Measurements from ENCODE around the gene SDK2. TPM values are rescaled to one million over a fixed set of nuclear protein-coding genes. Genes with fewer than 3 reads are reported as not detected.

Gene SDK2
- total and polyA plus RNA-seq, 2 of the 8 experiments (the other 6 are each of a cell fraction or from before 2014, with no cell fraction given), result 3.9 to 4.1 TPM

GRCh38 chr17:73354423-73355284 is 289.6 kb downstream of the SDK2 start:
- FAIRE-seq (no peak), DNase-seq (ENCODE audit: low read depth in 1 of 2, low spot score in 2 of 2) (no peak)
- H3K9ac ChIP-seq (replicated peaks in 1 of 4; ENCODE audit: extremely low read depth in 1 of 4, low read depth in 3 of 4, low read length in 3 of 4), result no peak overlapping the region
- no peaks in the 10 kb centered on the region for H3K79me1 ChIP-seq (ENCODE audit: low read depth, low read length)
- H3K14ac ChIP-seq (ENCODE audit: insufficient read length), result no peak overlapping the region
- H3K9me3 ChIP-seq (ENCODE audit: insufficient read depth in 2 of 2, low read depth in 1 of 2, low read length in 1 of 2), result no peaks in the 10 kb centered on the region
- H3K4me3 ChIP-seq (ENCODE audit: extremely low read depth in 1 of 4, insufficient read depth in 2 of 4, low read depth in 3 of 4, low read length in 4 of 4), result no peak overlapping the region
- H3K56ac ChIP-seq (replicated peaks; ENCODE audit: insufficient read length, low read depth, low read length), result no peak overlapping the region
- H2BK15ac ChIP-seq (ENCODE audit: low read length), result peak overlapping the region; percentile 46; the same call in 1 of the 2 replicates
- no peak overlapping the region for H4K91ac ChIP-seq (replicated peaks; ENCODE audit: insufficient read length, low read length)
- no peak overlapping the region for H3K4ac ChIP-seq (replicated peaks; ENCODE audit: insufficient read length, low read depth, low read length)
- ChIA-PET CTCF (ENCODE audit: partially characterized antibody) (interaction anchor here (0.7 to 2.7 kb wide), 8 partner anchors 7 to 165 kb away, joined by 3 to 11 read pairs (median 4); no protein-coding TSS in a partner anchor), POLR2A (ENCODE audit: partially characterized antibody) (interaction anchor here (0.6 to 2.3 kb wide), 3 partner anchors 12 to 42 kb away, joined by 3 to 10 read pairs (median 3); no protein-coding TSS in a partner anchor)
- no peak overlapping the region for H2BK12ac ChIP-seq (ENCODE audit: low read depth, low read length)
- H3K27ac ChIP-seq (ENCODE audit: low read depth, low read length), result no peak overlapping the region
- H4K5ac ChIP-seq (ENCODE audit: insufficient read length, low read depth, low read length), result no peak overlapping the region
- H2BK20ac ChIP-seq (ENCODE audit: low read length), result no peak overlapping the region
- no peak overlapping the region for H2BK120ac ChIP-seq (replicated peaks; ENCODE audit: low read depth, low read length)
- H2BK5ac ChIP-seq (ENCODE audit: low read depth, low read length), result peak overlapping the region; percentile 21; the same call in 1 of the 2 replicates
- no peaks in the 10 kb centered on the region for H3K23me2 ChIP-seq (ENCODE audit: low read depth, low read length)
- no peak overlapping the region for H3K4me2 ChIP-seq (ENCODE audit: insufficient read depth in 1 of 2, low read depth in 2 of 2, low read length in 2 of 2)
- H4K8ac ChIP-seq (ENCODE audit: extremely low read depth, insufficient read depth, low read length), result peak overlapping the region; percentile 74
- no peak overlapping the region for H3K23ac ChIP-seq (ENCODE audit: insufficient read length)
- no peaks in the 10 kb centered on the region; a peak in 1 of 7 replicates for H3K27me3 ChIP-seq (replicated peaks in 1 of 4; ENCODE audit: control insufficient read depth in 3 of 4, extremely low read depth in 1 of 4, insufficient read depth in 3 of 4, low read length in 3 of 4)
- no peak overlapping the region for H2AK5ac ChIP-seq (ENCODE audit: low read depth, low read length)
- peaks cover 0 to 7% (median 4%) of the 10 kb centered on the region in 4 experiments; a peak in 5 of 7 replicates for H3K4me1 ChIP-seq (replicated peaks in 1 of 4; ENCODE audit: control insufficient read depth in 3 of 4, insufficient read depth in 4 of 4, low read length in 3 of 4)
- WGBS, 2 experiments (ENCODE audit: extremely low coverage in 1 of 2, insufficient coverage in 1 of 2, insufficient read length in 1 of 2, insufficient replicate concordance in 2 of 2, low coverage in 1 of 2, low lambda C conversion rate in 2 of 2, missing lambda C conversion rate in 1 of 2), result 92% methylated on average over 19 of the region's 21 CpGs; no CpG with 5 or more reads in 1 of the 2 experiments
- H3K18ac ChIP-seq (ENCODE audit: extremely low read depth, low read length), result no peak overlapping the region
- H2AFZ ChIP-seq (ENCODE audit: low read length), result no peak overlapping the region
- H3K36me3 ChIP-seq (ENCODE audit: control insufficient read depth in 2 of 4, insufficient read depth in 4 of 4, low read length in 3 of 4), result no peaks in the 10 kb centered on the region
- H4K20me1 ChIP-seq (replicated peaks in 1 of 2; ENCODE audit: control insufficient read depth in 1 of 2, insufficient read depth in 2 of 2, low read length in 2 of 2), result no peaks in the 10 kb centered on the region
- H3K79me2 ChIP-seq (ENCODE audit: control insufficient read depth in 1 of 2, insufficient read depth in 2 of 2, low read length in 2 of 2), result no peaks in the 10 kb centered on the region
- TF ChIP-seq CTCF (IDR thresholded peaks at IDR 0.05; ENCODE audit: control extremely low read depth in 1 of 3, insufficient read depth in 1 of 3, low read depth in 1 of 3, low read length in 3 of 3) (no peak), SRF (IDR thresholded peaks at IDR 0.05; ENCODE audit: low read depth, low read length) (no peak), ATF2 (IDR thresholded peaks at IDR 0.05; ENCODE audit: low read length) (no peak), USF2 (IDR thresholded peaks at IDR 0.05; ENCODE audit: low read length) (no peak), CEBPB (IDR thresholded peaks at IDR 0.05; ENCODE audit: low read depth, low read length) (no peak), TAF7 (optimal IDR thresholded peaks at IDR 0.05; ENCODE audit: borderline replicate concordance, low read depth, low read length) (no peak)
